Measurements from ENCODE around the gene SLCO1A2.

SLCO1A2 gene

GRCh38 chr12:21296751-21297406 lies 37.8 kb downstream of the SLCO1A2 start:
- H3K27ac ChIP-seq (ENCODE audit: extremely low read depth, low read depth, low read length) = no peak overlapping the region
- H3K36me3 ChIP-seq (ENCODE audit: control insufficient read depth in 2 of 2, insufficient read depth in 1 of 2, low read length in 2 of 2) = no peaks in the 10 kb centered on the region
- POLR2A ChIA-PET = no interaction called here
- no peaks in the 10 kb centered on the region for H3K9me3 ChIP-seq (ENCODE audit: control insufficient read depth, insufficient read depth, low read depth, low read length)
- no peak overlapping the region for H3K4me3 ChIP-seq (ENCODE audit: low read depth, low read length)
- H3K4me1 ChIP-seq (ENCODE audit: control insufficient read depth, insufficient read depth, low read length) = no peaks in the 10 kb centered on the region
- TF ChIP-seq ZNF366 (tag by site-specific recombination; conservative IDR thresholded peaks at IDR 0.05) (peak; percentile 57), CTCF (tag by site-specific recombination; IDR thresholded peaks at IDR 0.05) (0 out of 2 replicates have a peak, but pooled peaks have one; percentile 28), ZNF37A (tag by site-specific recombination; IDR thresholded peaks at IDR 0.05) (no peak), ZNF654 (tag by site-specific recombination; IDR thresholded peaks at IDR 0.05; ENCODE audit: low read depth) (peak; percentile 15; the same call in 1 of the 2 replicates)
- TF ChIP-seq, protein P1, sequence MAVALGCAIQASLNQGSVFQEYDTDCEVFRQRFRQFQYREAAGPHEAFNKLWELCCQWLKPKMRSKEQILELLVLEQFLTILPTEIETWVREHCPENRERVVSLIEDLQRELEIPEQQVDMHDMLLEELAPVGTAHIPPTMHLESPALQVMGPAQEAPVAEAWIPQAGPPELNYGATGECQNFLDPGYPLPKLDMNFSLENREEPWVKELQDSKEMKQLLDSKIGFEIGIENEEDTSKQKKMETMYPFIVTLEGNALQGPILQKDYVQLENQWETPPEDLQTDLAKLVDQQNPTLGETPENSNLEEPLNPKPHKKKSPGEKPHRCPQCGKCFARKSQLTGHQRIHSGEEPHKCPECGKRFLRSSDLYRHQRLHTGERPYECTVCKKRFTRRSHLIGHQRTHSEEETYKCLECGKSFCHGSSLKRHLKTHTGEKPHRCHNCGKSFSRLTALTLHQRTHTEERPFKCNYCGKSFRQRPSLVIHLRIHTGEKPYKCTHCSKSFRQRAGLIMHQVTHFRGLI (tag by site-specific recombination; IDR thresholded peaks at IDR 0.05) = no peak
- CTCF ChIA-PET = interaction anchor here (0.5 to 2.0 kb wide), 10 partner anchors 8 to 566 kb away, joined by 3 to 6 read pairs (median 3); partner anchors contain the start of gene PYROXD1

- H3K36me3 ChIP-seq (ENCODE audit: control insufficient read depth in 2 of 2, insufficient read depth in 1 of 2, low read length in 2 of 2) = no peaks in the 10 kb centered on the region
- no peak for TF ChIP-seq ZBTB1 (tag by site-specific recombination; IDR thresholded peaks at IDR 0.05)
- TF ChIP-seq FEZF1 (tag by site-specific recombination; IDR thresholded peaks at IDR 0.05) = no peak
- TF ChIP-seq, protein P2, sequence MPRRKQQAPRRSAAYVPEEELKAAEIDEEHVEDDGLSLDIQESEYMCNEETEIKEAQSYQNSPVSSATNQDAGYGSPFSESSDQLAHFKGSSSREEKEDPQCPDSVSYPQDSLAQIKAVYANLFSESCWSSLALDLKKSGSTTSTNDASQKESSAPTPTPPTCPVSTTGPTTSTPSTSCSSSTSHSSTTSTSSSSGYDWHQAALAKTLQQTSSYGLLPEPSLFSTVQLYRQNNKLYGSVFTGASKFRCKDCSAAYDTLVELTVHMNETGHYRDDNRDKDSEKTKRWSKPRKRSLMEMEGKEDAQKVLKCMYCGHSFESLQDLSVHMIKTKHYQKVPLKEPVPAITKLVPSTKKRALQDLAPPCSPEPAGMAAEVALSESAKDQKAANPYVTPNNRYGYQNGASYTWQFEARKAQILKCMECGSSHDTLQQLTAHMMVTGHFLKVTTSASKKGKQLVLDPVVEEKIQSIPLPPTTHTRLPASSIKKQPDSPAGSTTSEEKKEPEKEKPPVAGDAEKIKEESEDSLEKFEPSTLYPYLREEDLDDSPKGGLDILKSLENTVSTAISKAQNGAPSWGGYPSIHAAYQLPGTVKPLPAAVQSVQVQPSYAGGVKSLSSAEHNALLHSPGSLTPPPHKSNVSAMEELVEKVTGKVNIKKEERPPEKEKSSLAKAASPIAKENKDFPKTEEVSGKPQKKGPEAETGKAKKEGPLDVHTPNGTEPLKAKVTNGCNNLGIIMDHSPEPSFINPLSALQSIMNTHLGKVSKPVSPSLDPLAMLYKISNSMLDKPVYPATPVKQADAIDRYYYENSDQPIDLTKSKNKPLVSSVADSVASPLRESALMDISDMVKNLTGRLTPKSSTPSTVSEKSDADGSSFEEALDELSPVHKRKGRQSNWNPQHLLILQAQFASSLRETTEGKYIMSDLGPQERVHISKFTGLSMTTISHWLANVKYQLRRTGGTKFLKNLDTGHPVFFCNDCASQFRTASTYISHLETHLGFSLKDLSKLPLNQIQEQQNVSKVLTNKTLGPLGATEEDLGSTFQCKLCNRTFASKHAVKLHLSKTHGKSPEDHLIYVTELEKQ (tag by site-specific recombination; IDR thresholded peaks at IDR 0.05; ENCODE audit: borderline replicate concordance) = no peak
- TF ChIP-seq GLIS1 (tag by site-specific recombination; IDR thresholded peaks at IDR 0.05) = no peak
- TF ChIP-seq ZNF302 (tag by site-specific recombination; IDR thresholded peaks at IDR 0.05; ENCODE audit: low read depth) = no peak
- TF ChIP-seq PRDM6 (tag by site-specific recombination; IDR thresholded peaks at IDR 0.05) = no peak
- no peak for TF ChIP-seq ZNF654 (tag by site-specific recombination; IDR thresholded peaks at IDR 0.05; ENCODE audit: low read depth)
- no peak for TF ChIP-seq ZNF214 (tag by site-specific recombination; IDR thresholded peaks at IDR 0.05; ENCODE audit: borderline replicate concordance)
- TF ChIP-seq, protein P3, sequence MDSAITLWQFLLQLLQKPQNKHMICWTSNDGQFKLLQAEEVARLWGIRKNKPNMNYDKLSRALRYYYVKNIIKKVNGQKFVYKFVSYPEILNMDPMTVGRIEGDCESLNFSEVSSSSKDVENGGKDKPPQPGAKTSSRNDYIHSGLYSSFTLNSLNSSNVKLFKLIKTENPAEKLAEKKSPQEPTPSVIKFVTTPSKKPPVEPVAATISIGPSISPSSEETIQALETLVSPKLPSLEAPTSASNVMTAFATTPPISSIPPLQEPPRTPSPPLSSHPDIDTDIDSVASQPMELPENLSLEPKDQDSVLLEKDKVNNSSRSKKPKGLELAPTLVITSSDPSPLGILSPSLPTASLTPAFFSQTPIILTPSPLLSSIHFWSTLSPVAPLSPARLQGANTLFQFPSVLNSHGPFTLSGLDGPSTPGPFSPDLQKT (IDR thresholded peaks at IDR 0.05; ENCODE audit: borderline replicate concordance, low read depth, low read length) = no peak
- TF ChIP-seq ZSCAN23 (tag by site-specific recombination; IDR thresholded peaks at IDR 0.05) = no peak
- TF ChIP-seq ZNF585B (tag by site-specific recombination; IDR thresholded peaks at IDR 0.05) = no peak
- TF ChIP-seq ZNF48 (tag by site-specific recombination; IDR thresholded peaks at IDR 0.05) = no peak
- TF ChIP-seq, protein P4, sequence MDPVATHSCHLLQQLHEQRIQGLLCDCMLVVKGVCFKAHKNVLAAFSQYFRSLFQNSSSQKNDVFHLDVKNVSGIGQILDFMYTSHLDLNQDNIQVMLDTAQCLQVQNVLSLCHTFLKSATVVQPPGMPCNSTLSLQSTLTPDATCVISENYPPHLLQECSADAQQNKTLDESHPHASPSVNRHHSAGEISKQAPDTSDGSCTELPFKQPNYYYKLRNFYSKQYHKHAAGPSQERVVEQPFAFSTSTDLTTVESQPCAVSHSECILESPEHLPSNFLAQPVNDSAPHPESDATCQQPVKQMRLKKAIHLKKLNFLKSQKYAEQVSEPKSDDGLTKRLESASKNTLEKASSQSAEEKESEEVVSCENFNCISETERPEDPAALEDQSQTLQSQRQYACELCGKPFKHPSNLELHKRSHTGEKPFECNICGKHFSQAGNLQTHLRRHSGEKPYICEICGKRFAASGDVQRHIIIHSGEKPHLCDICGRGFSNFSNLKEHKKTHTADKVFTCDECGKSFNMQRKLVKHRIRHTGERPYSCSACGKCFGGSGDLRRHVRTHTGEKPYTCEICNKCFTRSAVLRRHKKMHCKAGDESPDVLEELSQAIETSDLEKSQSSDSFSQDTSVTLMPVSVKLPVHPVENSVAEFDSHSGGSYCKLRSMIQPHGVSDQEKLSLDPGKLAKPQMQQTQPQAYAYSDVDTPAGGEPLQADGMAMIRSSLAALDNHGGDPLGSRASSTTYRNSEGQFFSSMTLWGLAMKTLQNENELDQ (tag by site-specific recombination; IDR thresholded peaks at IDR 0.05; ENCODE audit: low read depth) = no peak
- TF ChIP-seq, protein P5, sequence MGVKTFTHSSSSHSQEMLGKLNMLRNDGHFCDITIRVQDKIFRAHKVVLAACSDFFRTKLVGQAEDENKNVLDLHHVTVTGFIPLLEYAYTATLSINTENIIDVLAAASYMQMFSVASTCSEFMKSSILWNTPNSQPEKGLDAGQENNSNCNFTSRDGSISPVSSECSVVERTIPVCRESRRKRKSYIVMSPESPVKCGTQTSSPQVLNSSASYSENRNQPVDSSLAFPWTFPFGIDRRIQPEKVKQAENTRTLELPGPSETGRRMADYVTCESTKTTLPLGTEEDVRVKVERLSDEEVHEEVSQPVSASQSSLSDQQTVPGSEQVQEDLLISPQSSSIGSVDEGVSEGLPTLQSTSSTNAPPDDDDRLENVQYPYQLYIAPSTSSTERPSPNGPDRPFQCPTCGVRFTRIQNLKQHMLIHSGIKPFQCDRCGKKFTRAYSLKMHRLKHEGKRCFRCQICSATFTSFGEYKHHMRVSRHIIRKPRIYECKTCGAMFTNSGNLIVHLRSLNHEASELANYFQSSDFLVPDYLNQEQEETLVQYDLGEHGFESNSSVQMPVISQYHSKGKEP (tag by site-specific recombination; IDR thresholded peaks at IDR 0.05) = no peak
- POLR2A ChIA-PET = no interaction called here
- no peaks in the 10 kb centered on the region for H3K9me3 ChIP-seq (ENCODE audit: control insufficient read depth, insufficient read depth, low read depth, low read length)
- no peak overlapping the region for H3K4me3 ChIP-seq (ENCODE audit: low read depth, low read length)
- no peaks in the 10 kb centered on the region for H3K4me1 ChIP-seq (ENCODE audit: control insufficient read depth, insufficient read depth, low read length)
- CTCF ChIA-PET = interaction anchor here (0.5 to 2.0 kb wide), 11 partner anchors 8 to 566 kb away, joined by 3 to 6 read pairs (median 3); partner anchors contain the start of gene PYROXD1
- H3K27ac ChIP-seq (ENCODE audit: extremely low read depth, low read depth, low read length) = no peak overlapping the region
Measured at GRCh38 chr12:21296348-21296747, 38.4 kb downstream of the SLCO1A2 start.

Measured in HEK293 (cell line).